Stimulated activated CD4-positive, alpha-beta T cell treated with anti-CD3 and anti-CD28 coated beads, TNF-alpha, amount 100 ng/mL, for 1 hour (primary cell): ENCODE data around the gene XYLB.

ENCODE experiments used
- DNase-seq, 3 donors: peaks; one replicate each; pipeline ENCODE4 v3.0.0-alpha.2; 2020; ENCODE audit warnings: low read depth in 3 of 3, low spot score in 1 of 3

XYLB gene

DNA sequence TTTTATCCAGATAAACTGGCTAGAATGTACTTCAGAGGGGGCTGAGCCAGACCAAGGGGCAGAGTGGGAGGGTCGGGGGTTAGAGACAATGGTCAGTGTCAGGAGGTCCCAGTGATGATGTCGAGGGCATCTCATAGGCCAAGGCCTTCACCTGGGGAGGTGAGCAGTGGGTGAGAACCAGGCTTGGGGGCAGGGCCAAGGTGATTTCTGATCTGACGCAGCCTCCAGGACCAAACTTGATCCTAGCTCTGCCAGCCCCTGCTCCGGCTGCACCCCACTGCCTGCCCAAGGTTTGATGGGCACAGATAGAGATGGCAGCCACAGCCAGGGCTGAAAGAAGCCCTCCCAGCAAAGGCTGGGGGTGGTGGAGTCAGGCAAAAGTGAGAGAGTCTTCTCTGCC is 14.9 kb downstream of the XYLB start:
- no peak for DNase-seq

GRCh38 chr3:38362825-38363224 is 16.2 kb downstream of the XYLB start:
- DNase-seq, result no peak

DNA sequence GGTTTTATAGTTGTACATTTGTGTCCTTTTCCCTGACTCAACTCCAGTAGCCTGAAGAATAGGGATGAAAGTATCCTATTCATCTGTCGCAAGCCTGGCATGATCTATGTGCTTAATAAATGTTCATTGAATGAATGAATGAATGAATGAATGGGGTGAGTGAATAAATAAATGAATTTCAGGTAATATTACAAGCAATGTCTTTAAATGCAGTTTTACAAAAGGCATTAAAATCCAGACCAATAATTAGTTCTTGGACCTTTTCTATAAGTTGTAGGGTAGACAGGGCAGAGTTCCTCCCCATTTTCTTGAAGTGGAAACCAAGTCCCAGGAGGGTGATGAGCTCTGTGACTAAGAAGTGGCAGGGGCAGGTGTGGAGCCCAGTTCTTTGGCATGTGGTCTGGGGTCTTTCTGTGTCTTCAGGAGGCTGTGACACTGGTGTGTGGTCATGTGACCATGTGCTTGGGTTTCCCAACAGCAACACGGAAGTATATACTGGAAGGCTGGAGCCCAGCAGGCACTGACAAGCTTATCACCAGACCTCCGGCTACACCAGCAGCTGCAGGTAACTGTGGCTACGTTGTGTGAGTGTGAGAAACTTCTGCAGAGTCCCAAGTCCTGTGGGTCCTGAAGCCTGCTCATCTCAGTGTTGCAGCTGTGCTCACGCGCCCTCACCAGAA is 18.3 kb downstream of the XYLB start:
- DNase-seq, result no peak

DNA sequence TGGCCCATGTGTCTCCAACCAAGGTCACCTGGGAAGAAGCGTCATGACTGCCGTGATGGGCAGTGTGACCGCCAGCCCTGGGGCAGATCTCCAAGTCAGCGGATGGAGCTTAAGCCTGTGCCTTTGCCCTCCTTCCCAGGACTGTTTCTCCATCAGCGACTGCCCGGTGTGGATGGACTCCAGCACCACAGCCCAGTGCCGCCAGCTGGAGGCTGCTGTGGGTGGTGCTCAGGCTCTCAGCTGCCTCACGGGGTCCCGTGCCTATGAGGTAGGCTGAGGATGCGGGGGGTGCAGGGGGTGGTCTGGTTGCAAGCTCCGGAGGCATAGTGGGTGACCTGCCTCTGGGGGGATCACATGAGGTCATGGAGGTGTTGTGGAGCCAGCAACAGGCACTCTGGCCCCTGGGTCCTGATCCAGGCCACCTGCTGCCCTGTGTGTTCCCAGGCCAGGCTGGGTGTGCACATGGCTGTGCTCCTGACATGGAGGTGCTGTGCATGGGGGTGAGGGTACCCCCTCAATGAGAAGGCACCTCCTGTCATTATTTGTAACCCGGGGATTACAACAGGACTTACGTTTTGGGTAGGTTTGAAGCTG is 19.0 kb downstream of the XYLB start:
- DNase-seq, result no peak

- DNase-seq, result no peak
These were observed 19.5 kb downstream of the XYLB start for GRCh38 chr3:38366082-38366481.

- no peak for DNase-seq
These were observed 21.2 kb downstream of the XYLB start for GRCh38 chr3:38367779-38368178.

GRCh38 chr3:38368238-38368637 is 21.7 kb downstream of the XYLB start:
- DNase-seq, result no peak

GRCh38 chr3:38369186-38369585 is 22.6 kb downstream of the XYLB start:
- DNase-seq, result no peak

GRCh38 chr3:38370149-38370548 is 23.6 kb downstream of the XYLB start:
- no peak for DNase-seq

- DNase-seq, result no peak
These were observed 24.3 kb downstream of the XYLB start for GRCh38 chr3:38370861-38371260.

DNA sequence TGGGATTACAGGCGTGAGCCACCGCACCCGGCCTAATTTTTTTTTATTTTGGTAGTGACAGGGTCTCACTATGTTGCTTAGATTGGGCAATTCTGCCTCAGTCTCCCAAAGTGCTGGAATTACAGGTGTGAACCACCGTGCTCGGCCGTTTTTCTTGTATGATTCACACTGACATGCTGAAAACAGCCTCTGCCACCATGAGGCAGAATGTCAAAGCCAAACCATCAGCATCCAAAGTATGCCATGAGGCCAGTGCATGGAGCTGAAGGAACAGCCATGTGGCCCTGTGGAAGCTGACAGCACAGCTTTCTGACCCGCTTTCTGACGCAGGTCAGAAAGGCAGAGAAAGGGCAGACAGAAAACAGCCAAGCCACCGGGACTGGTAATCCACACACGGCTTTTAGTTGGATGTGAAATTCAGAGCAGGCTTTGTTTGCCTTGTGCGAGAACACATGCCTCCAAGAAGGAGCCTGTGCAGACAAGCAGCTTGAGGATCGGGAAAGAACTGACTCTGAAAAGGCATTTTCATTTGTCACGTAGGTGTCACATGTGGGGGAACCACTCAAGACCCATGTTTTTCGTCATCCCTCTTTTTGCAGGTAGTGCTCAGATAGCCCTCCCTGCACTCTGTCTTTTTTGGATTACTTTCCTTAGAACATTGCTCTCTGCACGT is 25.1 kb downstream of the XYLB start:
- no peak for DNase-seq

DNA sequence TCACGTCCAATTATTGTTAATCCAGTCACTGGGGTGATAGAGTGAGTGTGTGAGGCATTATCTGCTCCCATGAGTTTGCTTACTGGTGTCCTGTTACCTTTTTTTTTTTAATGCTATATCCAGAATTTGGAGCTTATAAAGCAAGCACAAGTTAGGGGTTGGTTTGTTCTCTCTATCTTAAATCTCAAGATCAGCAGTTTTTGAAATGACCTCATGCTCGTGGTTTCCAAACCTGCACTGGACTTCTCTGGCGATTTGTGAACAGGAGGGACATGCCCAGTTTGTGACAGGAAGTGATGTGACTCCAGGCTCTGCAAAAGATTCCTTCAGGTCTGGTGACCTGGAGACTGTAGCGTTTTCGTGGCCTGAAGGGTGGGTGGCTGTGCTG is 25.6 kb downstream of the XYLB start:
- no peak for DNase-seq

- DNase-seq, result no peak
These were observed 27.6 kb downstream of the XYLB start for GRCh38 chr3:38374221-38374620.

DNA sequence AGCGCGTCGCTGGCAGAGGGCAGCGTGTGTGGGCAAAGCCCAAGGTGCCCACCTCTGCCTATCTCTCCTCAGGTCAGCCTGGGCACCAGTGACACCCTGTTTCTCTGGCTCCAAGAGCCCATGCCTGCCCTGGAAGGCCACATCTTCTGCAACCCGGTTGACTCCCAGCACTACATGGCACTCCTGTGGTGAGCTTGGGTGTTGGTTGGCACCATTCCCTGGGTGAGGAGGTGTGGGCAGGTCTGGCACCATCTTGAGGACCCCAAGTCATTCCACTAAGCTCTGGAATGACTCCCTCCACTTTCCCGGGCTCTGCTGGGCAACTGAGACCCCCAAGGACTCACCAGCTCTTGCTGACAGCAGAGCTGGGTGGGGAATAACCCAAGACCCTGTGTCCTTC is 28.5 kb downstream of the XYLB start:
- DNase-seq, result no peak

- no peak for DNase-seq
These were observed 29.0 kb downstream of the XYLB start for GRCh38 chr3:38375488-38376097.

DNA sequence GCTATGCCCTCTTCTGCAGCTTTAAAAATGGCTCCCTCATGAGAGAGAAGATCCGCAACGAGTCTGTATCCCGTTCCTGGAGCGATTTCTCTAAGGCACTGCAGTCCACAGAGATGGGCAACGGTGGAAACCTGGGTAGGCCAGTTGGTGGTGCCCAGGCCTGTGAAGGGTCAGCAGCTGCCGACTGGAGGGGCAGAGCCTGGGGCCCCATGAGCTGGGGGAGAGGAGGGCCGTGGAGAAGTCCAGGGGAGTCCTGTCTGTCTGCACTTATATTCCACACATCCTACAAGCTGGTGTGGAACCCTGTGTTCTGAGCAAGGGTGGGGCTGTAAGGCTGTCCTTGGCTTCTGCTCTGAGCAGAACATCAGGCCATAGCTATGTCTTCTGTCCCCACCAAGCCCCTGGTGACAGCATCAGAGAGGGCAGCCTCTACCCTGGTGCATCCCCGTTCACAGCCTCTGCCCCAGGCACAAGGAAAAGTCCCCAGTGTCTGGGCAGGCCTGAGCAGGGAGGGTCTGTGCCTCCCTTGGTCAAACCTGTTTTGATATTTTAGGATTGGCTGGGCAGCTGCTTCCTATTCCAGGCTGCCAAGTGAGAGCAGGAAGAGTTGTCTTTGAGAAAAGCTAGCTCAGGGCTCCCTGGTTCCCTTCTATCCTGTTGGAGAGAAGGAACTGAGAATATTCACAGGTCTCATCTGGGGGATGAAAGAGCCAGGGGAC is 29.7 kb downstream of the XYLB start:
- no peak for DNase-seq

GRCh38 chr3:38379201-38379770 is 32.7 kb downstream of the XYLB start:
- DNase-seq, result no peak

- no peak for DNase-seq
These were observed 36.0 kb downstream of the XYLB start for GRCh38 chr3:38382506-38383080.

GRCh38 chr3:38383156-38383875 is 36.7 kb downstream of the XYLB start:
- no peak for DNase-seq
